ENCODE results near the gene RP9.
"Not testable (repeated sequence)": the region's sequence is repeated elsewhere in the genome, so short reads cannot be mapped to it uniquely, and the experiment has no call there.

RP9 gene

GRCh38 chr7:33101906-33102305 is 7.3 kb downstream of the RP9 start:
- no peak for DNase-seq (ENCODE audit: low spot score)

GRCh38 chr7:33100770-33101169 is 8.4 kb downstream of the RP9 start:
- DNase-seq (ENCODE audit: low spot score) = no peak

GRCh38 chr7:33099154-33099940 is 9.9 kb downstream of the RP9 start:
- no peak for DNase-seq (ENCODE audit: low spot score)

GRCh38 chr7:33094745-33095275 is 14.4 kb downstream of the RP9 start:
- not testable (repeated sequence) for DNase-seq (ENCODE audit: low spot score)

GRCh38 chr7:33093266-33093665 is 15.9 kb downstream of the RP9 start:
- DNase-seq (ENCODE audit: low spot score) = peak; percentile 9

- DNase-seq (ENCODE audit: low spot score) = no peak
These were observed 17.5 kb downstream of the RP9 start for GRCh38 chr7:33091641-33092191.

- no peak for DNase-seq (ENCODE audit: low spot score)
These were observed 18.1 kb downstream of the RP9 start for GRCh38 chr7:33091111-33091531.

GRCh38 chr7:33089142-33089541 is 20.1 kb downstream of the RP9 start:
- DNase-seq (ENCODE audit: low spot score) = no peak

GRCh38 chr7:33087858-33088257 is 21.3 kb downstream of the RP9 start:
- DNase-seq (ENCODE audit: low spot score) = no peak

GRCh38 chr7:33087356-33087755 is 21.8 kb downstream of the RP9 start:
- DNase-seq (ENCODE audit: low spot score) = no peak

GRCh38 chr7:33079763-33080690 is 29.2 kb downstream of the RP9 start:
- no peak for DNase-seq (ENCODE audit: low spot score)

GRCh38 chr7:33079096-33079495 is 30.1 kb downstream of the RP9 start:
- no peak for DNase-seq (ENCODE audit: low spot score)

GRCh38 chr7:33076737-33077136 is 32.5 kb downstream of the RP9 start:
- DNase-seq (ENCODE audit: low spot score) = no peak

- DNase-seq (ENCODE audit: low spot score) = no peak
These were observed 33.2 kb downstream of the RP9 start for GRCh38 chr7:33075818-33076518.

GRCh38 chr7:33073243-33073642 is 36.0 kb downstream of the RP9 start:
- no peak for DNase-seq (ENCODE audit: low spot score)

GRCh38 chr7:33072471-33072870 is 36.7 kb downstream of the RP9 start:
- DNase-seq (ENCODE audit: low spot score) = no peak

GRCh38 chr7:33070831-33071230 is 38.4 kb downstream of the RP9 start:
- DNase-seq (ENCODE audit: low spot score) = no peak

GRCh38 chr7:33070277-33070676 is 38.9 kb downstream of the RP9 start:
- DNase-seq (ENCODE audit: low spot score) = no peak

GRCh38 chr7:33067921-33068320 is 41.3 kb downstream of the RP9 start:
- DNase-seq (ENCODE audit: low spot score) = no peak

GRCh38 chr7:33066771-33067170 is 42.4 kb downstream of the RP9 start:
- no peak for DNase-seq (ENCODE audit: low spot score)

GRCh38 chr7:33065981-33066380 is 43.2 kb downstream of the RP9 start:
- no peak for DNase-seq (ENCODE audit: low spot score)

Measured in pons (tissue), 1 donor.